ENCODE measurements around the gene LRRC14B.

Gene LRRC14B

DNA sequence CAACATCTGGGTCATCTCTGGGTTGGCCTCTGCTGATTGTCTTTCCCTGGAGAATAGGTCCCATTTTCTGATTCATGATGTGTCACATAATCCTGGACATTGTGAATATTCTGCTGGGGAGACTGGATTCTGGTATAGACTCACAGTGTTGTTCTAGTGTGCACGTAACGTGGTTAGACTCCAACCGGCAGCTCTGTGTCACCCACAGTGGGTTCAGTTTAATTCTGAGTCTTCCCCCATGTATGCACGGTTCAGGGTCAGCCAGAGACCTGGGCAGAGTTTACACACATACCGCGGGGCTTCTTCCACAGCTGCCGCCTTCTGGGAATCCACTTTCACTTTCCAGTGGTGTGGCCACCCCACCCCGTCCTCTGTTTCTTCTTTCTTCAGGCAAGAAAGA lies 38.0 kb upstream of the LRRC14B start:
- Histone ChIP-seq H3K27ac (ENCODE audit: extremely low read depth, low read depth, low read length) (no peak overlapping the region), H3K4me3 (ENCODE audit: low read depth, low read length) (no peak overlapping the region), H3K4me1 (ENCODE audit: control insufficient read depth, insufficient read depth, low read length) (no peaks in the 10 kb centered on the region), H3K36me3 (ENCODE audit: control insufficient read depth in 2 of 2, insufficient read depth in 1 of 2, low read length in 2 of 2) (peaks cover 3 to 6% of the 10 kb centered on the region in 2 experiments), H3K9me3 (ENCODE audit: control insufficient read depth, insufficient read depth, low read depth, low read length) (peaks cover 4% of the 10 kb centered on the region)
- ChIA-PET CTCF (no interaction called here), POLR2A (no interaction called here)
- no peak for TF ChIP-seq ZNF19 (tag by site-specific recombination; IDR thresholded peaks at IDR 0.05; ENCODE audit: low read depth)
- no peak for TF ChIP-seq MZF1 (tag by site-specific recombination; IDR thresholded peaks at IDR 0.05; ENCODE audit: borderline replicate concordance)
- TF ChIP-seq ZNF843 (tag by site-specific recombination; IDR thresholded peaks at IDR 0.05), result no peak
- TF ChIP-seq ZNF558 (tag by site-specific recombination; IDR thresholded peaks at IDR 0.05), result no peak
- TF ChIP-seq ZNF785 (tag by site-specific recombination; IDR thresholded peaks at IDR 0.05), result no peak
- no peak for TF ChIP-seq OVOL3 (tag by site-specific recombination; IDR thresholded peaks at IDR 0.05)
- no peak for TF ChIP-seq ZNF501 (tag by site-specific recombination; IDR thresholded peaks at IDR 0.05)
- no peak for TF ChIP-seq ZBTB20 (tag by site-specific recombination; IDR thresholded peaks at IDR 0.05)
- TF ChIP-seq ZNF133 (tag by site-specific recombination; IDR thresholded peaks at IDR 0.05), result no peak
- TF ChIP-seq ZNF747 (tag by site-specific recombination; IDR thresholded peaks at IDR 0.05), result no peak
- TF ChIP-seq, protein P1, sequence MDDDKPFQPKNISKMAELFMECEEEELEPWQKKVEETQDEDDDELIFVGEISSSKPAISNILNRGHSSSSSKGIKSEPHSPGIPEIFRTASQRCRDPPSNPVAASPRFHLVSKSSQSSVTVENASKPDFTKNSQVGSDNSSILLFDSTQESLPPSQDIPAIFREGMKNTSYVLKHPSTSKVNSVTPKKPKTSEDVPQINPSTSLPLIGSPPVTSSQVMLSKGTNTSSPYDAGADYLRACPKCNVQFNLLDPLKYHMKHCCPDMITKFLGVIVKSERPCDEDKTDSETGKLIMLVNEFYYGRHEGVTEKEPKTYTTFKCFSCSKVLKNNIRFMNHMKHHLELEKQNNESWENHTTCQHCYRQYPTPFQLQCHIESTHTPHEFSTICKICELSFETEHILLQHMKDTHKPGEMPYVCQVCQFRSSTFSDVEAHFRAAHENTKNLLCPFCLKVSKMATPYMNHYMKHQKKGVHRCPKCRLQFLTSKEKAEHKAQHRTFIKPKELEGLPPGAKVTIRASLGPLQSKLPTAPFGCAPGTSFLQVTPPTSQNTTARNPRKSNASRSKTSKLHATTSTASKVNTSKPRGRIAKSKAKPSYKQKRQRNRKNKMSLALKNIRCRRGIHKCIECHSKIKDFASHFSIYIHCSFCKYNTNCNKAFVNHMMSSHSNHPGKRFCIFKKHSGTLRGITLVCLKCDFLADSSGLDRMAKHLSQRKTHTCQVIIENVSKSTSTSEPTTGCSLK (tag by site-specific recombination; IDR thresholded peaks at IDR 0.05), result no peak
- no peak for TF ChIP-seq ZNF830 (tag by site-specific recombination; IDR thresholded peaks at IDR 0.05; ENCODE audit: low read depth)
- TF ChIP-seq ZNF132 (tag by site-specific recombination; IDR thresholded peaks at IDR 0.05; ENCODE audit: borderline replicate concordance), result no peak
- TF ChIP-seq ZNF585B (tag by site-specific recombination; IDR thresholded peaks at IDR 0.05), result no peak

GRCh38 chr5:154236-154635 lies 37.1 kb upstream of the LRRC14B start:
- peaks cover 3% of the 10 kb centered on the region in 2 experiments; a peak in 2 of 3 replicates for H3K36me3 ChIP-seq (ENCODE audit: control insufficient read depth in 2 of 2, insufficient read depth in 1 of 2, low read length in 2 of 2)
- H3K4me3 ChIP-seq (ENCODE audit: low read depth, low read length), result no peak overlapping the region
- H3K4me1 ChIP-seq (ENCODE audit: control insufficient read depth, insufficient read depth, low read length), result no peaks in the 10 kb centered on the region
- H3K27ac ChIP-seq (ENCODE audit: extremely low read depth, low read depth, low read length), result no peak overlapping the region
- ChIA-PET CTCF (interaction anchor here (0.7 kb wide), 1 partner anchor 24 kb away, joined by 3 read pairs; no protein-coding TSS in a partner anchor), POLR2A (no interaction called here)
- H3K9me3 ChIP-seq (ENCODE audit: control insufficient read depth, insufficient read depth, low read depth, low read length), result no peaks in the 10 kb centered on the region
- no peak for TF ChIP-seq ZNF433 (tag by site-specific recombination; IDR thresholded peaks at IDR 0.05; ENCODE audit: low read depth)
- no peak for TF ChIP-seq ZNF155 (tag by site-specific recombination; IDR thresholded peaks at IDR 0.05)
- no peak for TF ChIP-seq ZNF146 (tag by site-specific recombination; IDR thresholded peaks at IDR 0.05)
- TF ChIP-seq ZNF791 (tag by site-specific recombination; IDR thresholded peaks at IDR 0.05), result no peak
- TF ChIP-seq SP2 (tag by site-specific recombination; IDR thresholded peaks at IDR 0.05), result no peak
- TF ChIP-seq, protein P2, sequence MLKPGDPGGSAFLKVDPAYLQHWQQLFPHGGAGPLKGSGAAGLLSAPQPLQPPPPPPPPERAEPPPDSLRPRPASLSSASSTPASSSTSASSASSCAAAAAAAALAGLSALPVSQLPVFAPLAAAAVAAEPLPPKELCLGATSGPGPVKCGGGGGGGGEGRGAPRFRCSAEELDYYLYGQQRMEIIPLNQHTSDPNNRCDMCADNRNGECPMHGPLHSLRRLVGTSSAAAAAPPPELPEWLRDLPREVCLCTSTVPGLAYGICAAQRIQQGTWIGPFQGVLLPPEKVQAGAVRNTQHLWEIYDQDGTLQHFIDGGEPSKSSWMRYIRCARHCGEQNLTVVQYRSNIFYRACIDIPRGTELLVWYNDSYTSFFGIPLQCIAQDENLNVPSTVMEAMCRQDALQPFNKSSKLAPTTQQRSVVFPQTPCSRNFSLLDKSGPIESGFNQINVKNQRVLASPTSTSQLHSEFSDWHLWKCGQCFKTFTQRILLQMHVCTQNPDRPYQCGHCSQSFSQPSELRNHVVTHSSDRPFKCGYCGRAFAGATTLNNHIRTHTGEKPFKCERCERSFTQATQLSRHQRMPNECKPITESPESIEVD (tag by site-specific recombination; IDR thresholded peaks at IDR 0.05), result no peak
- no peak for TF ChIP-seq ELK4 (IDR thresholded peaks at IDR 0.05; ENCODE audit: borderline replicate concordance, low read depth, low read length)
- no peak for TF ChIP-seq ZNF514 (tag by site-specific recombination; IDR thresholded peaks at IDR 0.05)
- TF ChIP-seq, protein P3, sequence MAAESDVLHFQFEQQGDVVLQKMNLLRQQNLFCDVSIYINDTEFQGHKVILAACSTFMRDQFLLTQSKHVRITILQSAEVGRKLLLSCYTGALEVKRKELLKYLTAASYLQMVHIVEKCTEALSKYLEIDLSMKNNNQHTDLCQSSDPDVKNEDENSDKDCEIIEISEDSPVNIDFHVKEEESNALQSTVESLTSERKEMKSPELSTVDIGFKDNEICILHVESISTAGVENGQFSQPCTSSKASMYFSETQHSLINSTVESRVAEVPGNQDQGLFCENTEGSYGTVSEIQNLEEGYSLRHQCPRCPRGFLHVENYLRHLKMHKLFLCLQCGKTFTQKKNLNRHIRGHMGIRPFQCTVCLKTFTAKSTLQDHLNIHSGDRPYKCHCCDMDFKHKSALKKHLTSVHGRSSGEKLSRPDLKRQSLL (tag by site-specific recombination; IDR thresholded peaks at IDR 0.05), result no peak
- TF ChIP-seq ZNF157 (tag by site-specific recombination; IDR thresholded peaks at IDR 0.05), result no peak
- TF ChIP-seq MEIS1 (CRISPR knock-in tag; IDR thresholded peaks at IDR 0.05; ENCODE audit: borderline replicate concordance), result no peak
- TF ChIP-seq ATF2 (tag by site-specific recombination; IDR thresholded peaks at IDR 0.05; ENCODE audit: low read depth), result no peak
- no peak for TF ChIP-seq ZNF24 (tag by site-specific recombination; IDR thresholded peaks at IDR 0.05)
- no peak for TF ChIP-seq ZFP3 (tag by site-specific recombination; IDR thresholded peaks at IDR 0.05; ENCODE audit: low read depth)
- TF ChIP-seq ZNF610 (tag by site-specific recombination; IDR thresholded peaks at IDR 0.05; ENCODE audit: borderline replicate concordance), result no peak
